Muscle layer of duodenum (tissue), 2 donors: ENCODE data around the gene CACNB1.
"Not testable (repeated sequence)": the region's sequence is repeated elsewhere in the genome, so short reads cannot be mapped to it uniquely, and the experiment has no call there.

Source experiments
- H3K27ac ChIP-seq: one replicate; pipeline ENCODE4 v1.7.0; 2013; ENCODE audit warnings: mild to moderate bottlenecking, low read length
- H3K27me3 ChIP-seq: one replicate; pipeline ENCODE4 v1.7.0; 2013; ENCODE audit warnings: low read depth, mild to moderate bottlenecking, control low read depth, low read length
- H3K36me3 ChIP-seq, 2 donors: one replicate each; pipeline ENCODE4 v1.7.0; 2013; ENCODE audit warnings: low read length in 2 of 2, control low read depth in 1 of 2, mild to moderate bottlenecking in 1 of 2; ENCODE audit not compliant: insufficient read depth in 2 of 2, control insufficient read depth in 1 of 2
- H3K4me1 ChIP-seq, 2 donors: one replicate each; pipeline ENCODE4 v1.7.0; 2013; ENCODE audit warnings: low read length in 2 of 2, mild to moderate bottlenecking in 2 of 2, control low read depth in 1 of 2, moderate library complexity in 1 of 2; ENCODE audit not compliant: insufficient read depth in 2 of 2, control insufficient read depth in 1 of 2
- H3K4me3 ChIP-seq, 2 donors: one replicate each; pipeline ENCODE4 v1.7.0; 2013; ENCODE audit warnings: low read length in 2 of 2, low read depth in 1 of 2, mild to moderate bottlenecking in 1 of 2
- H3K9me3 ChIP-seq, 2 donors: one replicate each; pipeline ENCODE4 v1.7.0; 2013; ENCODE audit warnings: low read length in 2 of 2, control low read depth in 1 of 2, mild to moderate bottlenecking in 1 of 2; ENCODE audit not compliant: control insufficient read depth in 1 of 2
- donor health status: healthy.

The CACNB1 gene

GRCh38 chr17:39170109-39170508 lies 27.4 kb downstream of the CACNB1 start:
- H3K9me3 ChIP-seq, result no peaks in the 10 kb centered on the region
- H3K4me3 ChIP-seq, result no peak overlapping the region
- H3K27ac ChIP-seq, result no peak overlapping the region
- H3K27me3 ChIP-seq, result no peaks in the 10 kb centered on the region
- H3K36me3 ChIP-seq, result no peaks in the 10 kb centered on the region
- H3K4me1 ChIP-seq, result peaks cover 0 to 6% of the 10 kb centered on the region in 2 donors

- H3K9me3 ChIP-seq, result no peaks in the 10 kb centered on the region
- H3K36me3 ChIP-seq, result no peaks in the 10 kb centered on the region
- H3K4me3 ChIP-seq, result no peak overlapping the region
- H3K27ac ChIP-seq, result no peak overlapping the region
- peaks cover 1 to 9% of the 10 kb centered on the region in 2 donors for H3K4me1 ChIP-seq
- no peaks in the 10 kb centered on the region for H3K27me3 ChIP-seq
Observed at GRCh38 chr17:39169518-39169917, 28.0 kb downstream of the CACNB1 start.

GRCh38 chr17:39169101-39169500 lies 28.4 kb downstream of the CACNB1 start:
- Histone ChIP-seq H3K27me3 (no peaks in the 10 kb centered on the region), H3K36me3 (no peaks in the 10 kb centered on the region), H3K27ac (no peak overlapping the region), H3K9me3 (no peaks in the 10 kb centered on the region), H3K4me1 (peaks cover 4 to 13% of the 10 kb centered on the region in 2 donors), H3K4me3 (no peak overlapping the region)

- H3K9me3 ChIP-seq, H3K4me3 ChIP-seq, H3K27ac ChIP-seq, H3K36me3 ChIP-seq, H3K27me3 ChIP-seq: not testable (repeated sequence)
- H3K4me1 ChIP-seq, result peaks cover 4 to 15% of the 10 kb centered on the region in 2 donors
Observed at GRCh38 chr17:39168503-39168902, 29.0 kb downstream of the CACNB1 start.

GRCh38 chr17:39167476-39167875 lies 30.0 kb downstream of the CACNB1 start:
- H3K36me3 ChIP-seq, result no peaks in the 10 kb centered on the region
- H3K4me1 ChIP-seq, result peaks cover 4 to 15% of the 10 kb centered on the region in 2 donors
- H3K9me3 ChIP-seq, result no peaks in the 10 kb centered on the region
- no peak overlapping the region for H3K4me3 ChIP-seq
- H3K27me3 ChIP-seq, result no peaks in the 10 kb centered on the region
- H3K27ac ChIP-seq, result no peak overlapping the region

GRCh38 chr17:39166437-39167335 lies 30.8 kb downstream of the CACNB1 start:
- Histone ChIP-seq H3K27ac (no peak overlapping the region), H3K36me3 (no peaks in the 10 kb centered on the region), H3K4me3 (peak overlapping the region in 1 of 2 donors; percentile 71), H3K4me1 (peaks cover 4 to 15% of the 10 kb centered on the region in 2 donors), H3K27me3 (no peaks in the 10 kb centered on the region), H3K9me3 (no peaks in the 10 kb centered on the region)

GRCh38 chr17:39165841-39166349 lies 31.6 kb downstream of the CACNB1 start, which contains the start of gene ARL5C:
Gene ARL5C (minus strand): TSS chr17:39166161. CDS start chr17:39165760, 401 bp downstream.
- Histone ChIP-seq H3K36me3 (no peaks in the 10 kb centered on the region), H3K27me3 (no peaks in the 10 kb centered on the region), H3K4me3 (peak within 1 kb of the TSS; percentile 71 to 73), H3K4me1 (peaks cover 4 to 15% of the 10 kb centered on the region in 2 donors), H3K27ac (no peak within 1 kb of the TSS), H3K9me3 (no peaks in the 10 kb centered on the region)

GRCh38 chr17:39165178-39165840 lies 32.2 kb downstream of the CACNB1 start:
- Histone ChIP-seq H3K9me3 (no peaks in the 10 kb centered on the region), H3K27ac (no peak overlapping the region)

GRCh38 chr17:39164675-39165143 lies 32.8 kb downstream of the CACNB1 start:
- H3K4me1 ChIP-seq, result peaks cover 4 to 15% of the 10 kb centered on the region in 2 donors
- H3K9me3 ChIP-seq, result no peaks in the 10 kb centered on the region
- no peaks in the 10 kb centered on the region for H3K27me3 ChIP-seq
- H3K4me3 ChIP-seq, result peak overlapping the region; percentile 71 to 73
- no peaks in the 10 kb centered on the region for H3K36me3 ChIP-seq
- no peak overlapping the region for H3K27ac ChIP-seq

More at GRCh38 chr17:39165178-39165840, 32.2 kb downstream of the CACNB1 start:
- peaks cover 4 to 15% of the 10 kb centered on the region in 2 donors for H3K4me1 ChIP-seq
- H3K36me3 ChIP-seq, result no peaks in the 10 kb centered on the region
- H3K4me3 ChIP-seq, result peak overlapping the region; percentile 71 to 73
- H3K27me3 ChIP-seq, result no peaks in the 10 kb centered on the region

GRCh38 chr17:39161962-39162361 lies 35.5 kb downstream of the CACNB1 start:
- no peaks in the 10 kb centered on the region for H3K36me3 ChIP-seq
- H3K27ac ChIP-seq, result no peak overlapping the region
- peaks cover 4 to 15% of the 10 kb centered on the region in 2 donors for H3K4me1 ChIP-seq
- H3K9me3 ChIP-seq, result no peaks in the 10 kb centered on the region
- H3K4me3 ChIP-seq, result no peak overlapping the region
- H3K27me3 ChIP-seq, result no peaks in the 10 kb centered on the region

- Histone ChIP-seq H3K4me3 (no peak overlapping the region), H3K9me3 (no peaks in the 10 kb centered on the region), H3K4me1 (no peaks in the 10 kb centered on the region), H3K27ac (no peak overlapping the region), H3K27me3 (no peaks in the 10 kb centered on the region), H3K36me3 (no peaks in the 10 kb centered on the region)
Observed at GRCh38 chr17:39158623-39159022, 38.8 kb downstream of the CACNB1 start.
